Left forelimb (tissue), 1 donor: Measurements from ENCODE around the gene PATJ.
"Not testable (repeated sequence)": the region's sequence is repeated elsewhere in the genome, so short reads cannot be mapped to it uniquely, and the experiment has no call there.

Experiments
- DNase-seq: peaks from one replicate; pipeline ENCODE4 v3.0.0-alpha.2; 2018; ENCODE audit warnings: low spot score

PATJ gene

DNA sequence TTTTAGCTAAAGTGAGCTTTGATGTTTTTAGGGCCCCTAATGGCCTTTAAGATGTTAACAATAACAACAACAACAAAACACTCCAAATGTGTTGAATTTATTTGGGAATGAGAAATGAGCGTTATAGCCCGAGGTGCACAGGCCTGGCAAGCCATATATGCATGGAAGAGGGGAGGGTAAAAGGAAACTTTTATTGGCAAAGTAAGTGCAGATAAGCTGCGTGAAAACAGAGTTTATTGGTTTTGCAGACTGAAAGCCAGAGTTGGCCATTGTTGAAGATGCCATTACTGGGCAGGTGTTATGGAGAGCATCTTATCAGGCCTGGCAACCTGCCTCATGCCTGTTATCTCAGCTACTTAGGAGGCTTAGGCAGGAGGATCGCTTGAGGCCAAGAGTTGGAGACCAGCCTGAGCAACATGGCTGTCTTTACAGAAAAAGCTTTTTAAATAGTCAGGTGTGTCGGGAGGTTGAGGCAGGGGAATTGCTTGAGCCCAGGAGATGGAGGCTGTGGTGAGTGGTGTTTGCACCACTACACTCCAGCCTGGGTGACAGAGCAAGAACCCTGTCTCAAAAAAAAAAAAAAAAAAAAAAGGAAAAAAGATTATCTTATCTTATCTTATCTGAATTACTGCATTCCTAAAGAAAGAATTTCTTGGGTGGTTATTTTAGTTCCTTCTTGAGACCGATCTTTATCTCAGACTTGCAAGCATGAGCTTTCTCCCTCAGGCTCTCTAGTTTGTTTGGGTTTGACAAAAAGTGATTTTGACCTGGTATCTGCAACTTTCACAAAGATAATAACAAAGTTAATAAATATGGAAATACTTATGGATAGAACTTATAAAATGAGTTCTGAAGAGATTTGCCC, 1.7 kb downstream of the PATJ start:
- DNase-seq = no peak

- no peak for DNase-seq
Measured at GRCh38 chr1:61746813-61747212, 4.5 kb downstream of the PATJ start.

GRCh38 chr1:61748566-61748965, 6.3 kb downstream of the PATJ start:
- DNase-seq = no peak

DNA sequence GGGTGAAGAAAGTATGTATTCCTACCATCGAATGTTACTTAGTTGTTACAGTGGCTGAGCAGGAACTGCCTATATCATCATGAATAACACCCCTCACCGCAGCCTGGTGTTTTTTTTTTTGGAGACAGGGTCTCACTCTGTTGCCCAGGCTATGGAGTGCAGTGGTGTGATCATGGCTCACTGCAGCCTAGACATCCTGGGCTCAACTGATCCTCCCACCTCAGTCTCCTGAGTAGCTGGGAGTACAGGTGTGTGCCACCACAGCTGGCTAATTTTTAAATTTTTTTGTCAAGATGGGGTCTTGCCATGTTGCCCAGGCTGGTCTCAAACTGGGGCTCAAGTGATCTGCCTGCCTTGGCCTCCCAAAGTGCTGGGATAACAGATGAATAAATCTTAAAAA, 7.3 kb downstream of the PATJ start:
- DNase-seq = no peak

- no peak for DNase-seq
Measured at GRCh38 chr1:61752921-61753389, 10.7 kb downstream of the PATJ start.

DNA sequence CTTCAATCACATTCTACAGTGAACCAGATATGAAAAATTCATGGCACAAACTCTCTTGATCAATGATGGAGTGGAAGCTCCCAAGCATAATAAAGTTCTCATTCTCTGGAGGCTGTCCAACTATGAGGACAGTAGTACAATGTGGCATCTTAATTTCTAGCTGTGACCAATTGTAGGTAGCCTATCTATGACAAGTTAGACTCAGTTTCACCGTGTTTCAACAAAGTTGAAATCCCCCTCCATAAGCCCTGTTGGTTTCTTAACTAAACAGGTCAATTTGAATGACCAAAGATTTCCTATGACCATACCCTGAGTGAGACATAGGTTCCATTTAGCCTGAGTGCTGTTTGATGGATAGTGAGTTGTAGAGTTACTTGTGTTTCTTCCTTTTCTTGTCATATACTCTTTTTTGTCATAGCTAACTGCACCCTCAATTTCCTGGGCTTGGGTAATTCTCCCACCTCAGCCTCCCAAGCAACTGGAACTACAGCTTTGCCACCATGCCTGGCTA, 11.8 kb downstream of the PATJ start:
- DNase-seq = no peak

- DNase-seq = no peak
Measured at GRCh38 chr1:61754545-61754944, 12.3 kb downstream of the PATJ start.

- DNase-seq = no peak
Measured at GRCh38 chr1:61756773-61757172, 14.5 kb downstream of the PATJ start.

- no peak for DNase-seq
Measured at GRCh38 chr1:61757950-61758349, 15.7 kb downstream of the PATJ start.

DNA sequence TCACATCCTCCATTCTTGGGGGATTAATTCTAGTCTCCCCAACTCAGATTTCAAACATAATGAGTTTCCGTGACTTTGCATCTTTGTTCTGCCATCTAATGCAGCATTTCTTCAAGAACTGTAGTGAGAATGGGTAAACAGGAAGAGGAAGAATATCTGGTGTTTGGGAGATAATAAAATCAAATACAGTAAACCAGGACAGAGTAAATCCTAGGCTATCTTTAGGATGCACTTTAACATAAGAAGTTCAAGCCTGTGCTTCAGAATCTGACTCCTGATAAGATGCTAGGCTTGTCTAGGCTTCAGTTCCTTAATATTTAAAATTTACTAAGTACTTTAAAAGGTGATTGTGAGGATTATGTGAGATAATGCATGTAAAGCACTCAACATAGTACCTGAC, 27.9 kb downstream of the PATJ start:
- no peak for DNase-seq

DNA sequence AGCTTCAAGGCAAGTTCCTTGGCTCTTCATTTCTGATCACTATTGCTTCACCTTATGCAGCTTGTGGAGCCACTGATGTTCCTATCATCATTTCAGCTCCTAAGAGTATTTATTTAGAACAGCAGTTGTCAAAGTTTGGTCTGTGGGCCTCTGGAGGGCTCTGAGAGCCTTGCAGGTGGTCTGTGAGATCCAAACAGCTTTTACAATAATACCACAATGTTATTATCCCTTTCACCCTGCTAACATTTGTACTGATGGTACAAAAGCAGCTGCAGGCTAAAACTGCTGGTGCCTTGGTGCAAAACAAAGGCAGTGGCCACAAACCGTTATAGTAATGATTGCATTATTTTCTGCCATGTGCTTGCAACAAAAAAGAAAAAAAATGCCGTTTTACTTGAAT, 33.8 kb downstream of the PATJ start:
- DNase-seq = no peak

GRCh38 chr1:61779231-61779630, 37.0 kb downstream of the PATJ start:
- DNase-seq = no peak

DNA sequence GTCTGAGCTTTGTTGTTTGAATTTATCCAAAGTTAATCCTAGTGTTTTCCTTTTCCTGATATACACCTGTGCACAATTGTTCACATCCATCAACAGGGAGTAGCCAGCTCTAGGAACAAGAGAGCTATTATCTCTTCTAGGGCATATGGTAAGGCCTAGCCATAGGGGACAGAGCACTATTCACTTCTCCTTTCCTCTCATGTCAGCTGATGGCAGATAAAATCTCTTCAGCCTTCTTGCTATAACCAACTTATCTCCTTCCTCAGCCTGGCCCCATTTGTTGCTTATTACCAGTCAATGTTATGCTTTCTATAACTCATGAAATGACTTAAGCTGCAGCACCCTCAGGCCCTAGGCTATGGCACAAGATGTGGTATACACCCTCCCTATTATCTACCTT, 38.9 kb downstream of the PATJ start:
- DNase-seq = no peak

DNA sequence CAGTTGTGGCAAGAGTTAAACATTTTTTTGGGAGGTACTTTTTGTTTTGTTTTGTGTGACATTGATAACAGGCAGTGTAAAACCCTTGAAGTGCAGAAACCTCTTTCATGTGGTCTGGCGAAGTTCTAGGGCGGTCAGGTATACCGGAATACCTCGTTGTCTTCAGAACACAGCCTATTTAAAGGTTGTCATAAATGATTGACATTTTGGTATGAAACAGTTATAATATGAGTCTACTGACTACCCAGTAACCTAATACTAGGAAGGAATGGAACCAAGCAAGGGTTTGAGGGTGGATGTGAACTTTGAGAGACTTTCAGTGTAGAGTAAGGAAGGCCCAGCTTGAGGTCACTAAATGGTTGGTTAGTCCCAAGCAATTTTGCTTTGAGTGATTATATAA, 40.5 kb downstream of the PATJ start:
- DNase-seq = no peak

GRCh38 chr1:61784726-61785125, 42.4 kb downstream of the PATJ start:
- no peak for DNase-seq

GRCh38 chr1:61790837-61791236, 48.6 kb downstream of the PATJ start:
- DNase-seq = no peak

DNA sequence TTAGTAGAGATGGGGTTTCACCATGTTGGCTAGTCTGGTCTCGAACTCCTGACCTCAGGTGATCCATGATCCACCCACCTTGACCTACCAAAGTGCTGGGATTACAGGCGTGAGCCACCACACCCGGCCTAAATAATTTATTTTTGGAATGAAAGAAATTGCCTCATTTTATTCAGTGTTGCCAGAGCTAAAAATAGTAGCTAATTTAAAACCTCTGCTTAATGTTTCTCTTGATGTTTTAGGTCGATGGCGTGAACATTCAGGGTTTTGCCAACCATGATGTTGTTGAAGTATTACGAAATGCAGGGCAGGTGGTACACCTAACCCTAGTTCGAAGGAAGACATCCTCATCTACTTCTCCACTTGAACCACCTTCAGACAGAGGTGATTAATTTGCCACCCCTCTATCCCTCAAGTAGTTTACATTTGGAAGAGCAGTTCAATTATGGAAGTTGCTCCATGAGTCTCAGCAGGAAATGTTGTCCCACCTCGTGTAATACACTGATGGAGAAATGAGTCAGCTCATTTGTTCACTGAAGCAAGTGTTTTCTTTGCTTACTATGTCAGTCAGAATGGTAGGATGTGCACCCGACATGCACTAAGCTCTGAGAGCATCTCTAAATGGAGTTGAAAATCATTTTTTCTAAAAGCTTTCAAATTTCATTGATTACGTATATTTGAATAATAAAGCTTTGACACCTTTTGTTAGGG, 54.9 kb downstream of the PATJ start:
- DNase-seq = no peak

DNA sequence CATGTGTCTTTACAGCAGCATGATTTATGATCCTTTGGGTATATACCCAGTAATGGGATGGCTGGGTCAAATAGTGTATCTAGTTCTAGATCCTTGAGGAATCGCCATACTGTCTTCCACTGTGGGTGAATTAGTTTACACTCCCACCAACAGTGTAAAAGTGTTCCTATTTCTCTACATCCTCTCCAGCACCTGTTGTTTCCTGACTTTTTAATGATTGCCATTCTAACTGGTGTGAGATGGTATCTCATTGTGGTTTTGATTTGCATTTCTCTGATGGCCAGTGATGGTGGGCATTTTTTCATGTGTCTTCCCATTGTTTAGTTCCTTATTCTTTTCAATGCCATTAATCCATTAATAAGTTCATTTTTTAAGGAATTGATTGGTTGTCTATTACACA, 58.8 kb downstream of the PATJ start:
- DNase-seq = not testable (repeated sequence)

DNA sequence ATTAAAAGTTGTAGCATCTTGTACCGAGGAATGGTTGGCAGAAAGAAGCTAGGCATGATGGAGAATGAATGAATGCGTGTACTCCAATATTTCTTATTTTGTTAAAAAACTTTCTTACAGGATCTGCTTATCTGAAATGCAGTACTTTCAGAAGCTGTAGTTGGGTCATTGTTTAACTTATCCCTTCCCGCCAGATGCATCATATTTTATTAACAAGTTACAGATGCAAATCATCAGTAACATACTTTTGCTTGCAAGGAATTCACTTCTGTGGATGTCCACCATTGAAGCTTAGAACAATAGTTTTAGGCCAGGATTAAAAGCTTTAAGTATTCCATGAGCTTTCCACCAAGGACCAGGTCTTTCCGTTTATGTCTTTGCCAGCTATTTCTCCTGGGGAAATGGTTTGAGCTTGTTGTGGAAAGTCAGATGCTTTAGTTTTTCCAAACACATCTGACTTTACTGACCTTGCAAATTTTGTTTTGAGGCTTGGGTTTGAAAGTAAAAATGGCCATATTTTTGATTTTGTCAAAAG, 65.4 kb downstream of the PATJ start:
- DNase-seq = no peak

DNA sequence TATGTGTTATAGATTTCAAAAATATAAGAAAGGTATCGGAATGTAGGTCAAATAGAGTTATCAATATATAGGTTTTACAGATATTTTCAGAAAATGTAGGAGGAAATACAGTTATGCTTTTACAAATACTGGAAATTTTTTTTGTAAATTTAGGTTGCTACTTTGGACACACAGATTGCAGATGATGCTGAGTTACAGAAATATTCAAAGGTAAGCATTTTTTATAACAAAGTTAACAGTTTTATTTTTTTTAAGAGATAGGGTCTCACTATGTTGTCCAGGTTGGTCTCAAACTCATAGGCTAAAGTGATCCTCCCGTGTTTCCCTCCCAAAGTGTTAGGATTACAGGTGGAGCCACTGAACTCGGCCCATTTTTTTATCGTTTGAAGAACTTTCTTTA, 66.0 kb downstream of the PATJ start:
- no peak for DNase-seq

DNA sequence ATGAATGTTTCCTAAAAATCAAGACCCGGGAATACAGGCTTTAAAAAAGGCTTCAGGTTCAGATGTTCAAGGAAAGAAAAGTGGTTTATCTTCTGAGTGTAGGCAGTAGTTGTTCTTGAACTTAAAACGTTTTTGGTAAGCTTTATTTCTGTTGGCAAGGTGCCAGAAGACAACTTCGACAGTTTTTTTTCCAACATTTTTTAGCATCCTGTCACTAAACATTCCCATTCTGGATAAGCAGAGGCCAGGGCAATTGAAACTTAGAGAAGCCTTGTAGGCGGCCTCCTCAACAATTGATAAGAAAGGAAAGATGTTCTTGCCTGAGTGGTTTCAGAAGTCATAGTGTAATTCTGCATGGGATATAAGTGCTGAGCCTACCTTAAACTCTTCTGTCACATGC, 66.7 kb downstream of the PATJ start:
- no peak for DNase-seq

- DNase-seq = no peak
Measured at GRCh38 chr1:61812916-61813315, 70.6 kb downstream of the PATJ start.

GRCh38 chr1:61816191-61816590, 73.9 kb downstream of the PATJ start:
- DNase-seq = no peak
